HG02870 (cell line): Measurements from ENCODE around the gene P2RY2.
"Not testable (repeated sequence)": the region's sequence is repeated elsewhere in the genome, so short reads cannot be mapped to it uniquely, and the experiment has no call there.

ENCODE experiments used
- ATAC-seq: cut with Tn5 transposase; IDR thresholded peaks from one replicate; pipeline ENCODE4 v1.9.1; 2021; ENCODE audit warnings: mild to moderate bottlenecking, moderate library complexity; ENCODE audit not compliant: unreplicated experiment

The P2RY2 gene

GRCh38 chr11:73226297-73227006, 8.4 kb downstream of the P2RY2 start:
- no peak for ATAC-seq

DNA sequence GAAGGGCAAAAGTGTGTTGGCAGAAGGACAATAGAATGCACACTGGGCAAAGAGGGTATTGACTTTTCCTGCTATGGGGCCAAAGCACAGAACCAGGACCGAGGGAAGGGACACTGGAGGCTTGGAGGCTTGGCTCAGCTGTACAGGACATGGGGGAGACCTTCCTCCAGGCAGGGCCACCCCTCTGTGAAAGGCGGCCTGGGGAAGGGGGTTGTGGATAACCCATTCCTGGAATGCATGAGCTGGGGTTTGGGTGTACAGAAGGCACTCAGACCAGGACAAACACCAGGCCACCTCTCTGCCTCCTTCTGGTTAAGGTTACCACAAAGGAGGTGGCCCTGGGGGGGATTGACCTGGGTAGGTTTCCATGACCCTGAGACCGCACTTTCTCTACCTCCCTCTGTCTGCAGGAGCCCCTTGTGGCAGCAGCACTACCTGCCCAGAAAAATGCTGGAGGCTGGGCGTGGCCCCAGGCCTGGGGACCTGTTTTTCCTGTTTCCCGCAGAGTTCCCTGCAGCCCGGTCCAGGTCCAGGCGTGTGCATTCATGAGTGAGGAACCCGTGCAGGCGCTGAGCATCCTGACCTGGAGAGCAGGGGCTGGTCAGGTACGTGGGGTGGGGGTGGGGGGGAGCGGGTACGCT, 9.6 kb downstream of the P2RY2 start:
- ATAC-seq: no peak

GRCh38 chr11:73228268-73229134, 10.4 kb downstream of the P2RY2 start:
- ATAC-seq: no peak

GRCh38 chr11:73229321-73229895, 11.3 kb downstream of the P2RY2 start:
- no peak for ATAC-seq

GRCh38 chr11:73229896-73230875, 12.1 kb downstream of the P2RY2 start:
- no peak for ATAC-seq

GRCh38 chr11:73230931-73231330, 12.8 kb downstream of the P2RY2 start:
- ATAC-seq: no peak

- ATAC-seq: not testable (repeated sequence)
Measured at GRCh38 chr11:73232487-73232886, 14.4 kb downstream of the P2RY2 start.

GRCh38 chr11:73233211-73233610, 15.1 kb downstream of the P2RY2 start:
- ATAC-seq: no peak

- no peak for ATAC-seq
Measured at GRCh38 chr11:73233692-73234470, 15.8 kb downstream of the P2RY2 start.

GRCh38 chr11:73234471-73235181, 16.5 kb downstream of the P2RY2 start:
- no peak for ATAC-seq

DNA sequence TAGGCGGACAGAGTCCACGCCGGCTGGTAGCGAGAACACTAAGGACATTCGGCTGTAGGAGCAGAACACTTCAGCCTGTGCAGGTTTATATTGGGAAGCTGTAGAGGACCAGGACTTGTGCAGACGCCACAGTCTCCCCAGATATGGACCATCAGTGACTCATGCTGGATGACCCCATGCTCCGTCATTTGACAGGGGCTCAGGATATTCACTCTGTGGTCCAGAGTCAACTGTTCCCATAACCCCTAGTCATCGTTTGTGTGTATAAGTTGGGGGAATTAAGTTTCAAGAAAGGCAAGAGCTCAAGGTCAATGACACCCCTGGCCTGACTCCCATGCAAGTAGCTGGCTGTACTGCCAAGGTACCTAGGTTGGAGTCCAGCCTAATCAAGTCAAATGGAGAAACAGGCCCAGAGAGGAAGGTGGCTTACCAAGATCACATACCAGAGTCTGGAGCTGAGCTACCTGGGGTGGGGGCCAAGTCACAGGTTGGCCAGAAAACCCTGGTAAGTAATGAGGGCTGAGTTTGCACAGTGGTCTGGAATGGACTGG, 17.2 kb downstream of the P2RY2 start:
- ATAC-seq: no peak

- ATAC-seq: no peak
Measured at GRCh38 chr11:73236205-73236765, 18.2 kb downstream of the P2RY2 start.

DNA sequence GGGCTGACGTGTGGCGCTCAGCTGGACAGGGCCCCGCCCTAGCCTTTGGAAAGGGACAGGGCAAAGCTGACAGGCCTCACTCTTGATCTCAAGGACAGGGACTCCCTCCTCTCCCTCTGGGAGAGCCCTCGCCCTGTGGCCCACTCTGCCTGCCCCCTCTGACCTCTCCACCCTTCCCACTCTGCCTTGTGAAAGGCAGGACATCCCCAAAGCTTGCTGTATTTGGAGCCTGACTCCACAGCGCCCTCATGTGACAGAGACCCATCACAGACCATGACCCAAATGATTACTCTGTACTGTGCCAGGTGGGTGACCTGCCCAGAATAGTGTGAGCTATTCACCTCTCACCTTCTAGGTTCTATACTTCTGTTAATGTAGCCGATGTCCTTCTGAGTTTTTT, 18.8 kb downstream of the P2RY2 start:
- no peak for ATAC-seq

- no peak for ATAC-seq
Measured at GRCh38 chr11:73237471-73238290, 19.6 kb downstream of the P2RY2 start.

DNA sequence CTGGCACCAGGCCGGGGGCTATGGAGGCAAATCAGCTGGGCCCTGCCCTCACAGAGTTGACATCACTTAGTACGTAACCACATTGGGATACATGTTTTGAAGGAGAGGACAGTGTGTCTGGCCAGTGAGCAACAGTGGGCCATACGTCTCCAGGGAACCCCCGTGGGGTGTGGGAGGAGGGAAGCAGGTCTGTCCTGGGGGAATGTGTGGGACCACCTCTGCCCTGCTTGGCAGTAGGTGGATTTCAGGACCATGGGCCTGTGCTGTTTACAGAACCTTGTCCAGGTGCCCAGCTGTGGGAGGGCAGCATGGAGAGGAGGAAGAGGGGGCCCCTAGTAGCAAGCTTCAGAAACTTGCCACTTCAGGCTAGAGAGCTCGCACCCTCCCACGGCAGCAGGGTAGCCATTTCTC, 21.0 kb downstream of the P2RY2 start:
- ATAC-seq: no peak

DNA sequence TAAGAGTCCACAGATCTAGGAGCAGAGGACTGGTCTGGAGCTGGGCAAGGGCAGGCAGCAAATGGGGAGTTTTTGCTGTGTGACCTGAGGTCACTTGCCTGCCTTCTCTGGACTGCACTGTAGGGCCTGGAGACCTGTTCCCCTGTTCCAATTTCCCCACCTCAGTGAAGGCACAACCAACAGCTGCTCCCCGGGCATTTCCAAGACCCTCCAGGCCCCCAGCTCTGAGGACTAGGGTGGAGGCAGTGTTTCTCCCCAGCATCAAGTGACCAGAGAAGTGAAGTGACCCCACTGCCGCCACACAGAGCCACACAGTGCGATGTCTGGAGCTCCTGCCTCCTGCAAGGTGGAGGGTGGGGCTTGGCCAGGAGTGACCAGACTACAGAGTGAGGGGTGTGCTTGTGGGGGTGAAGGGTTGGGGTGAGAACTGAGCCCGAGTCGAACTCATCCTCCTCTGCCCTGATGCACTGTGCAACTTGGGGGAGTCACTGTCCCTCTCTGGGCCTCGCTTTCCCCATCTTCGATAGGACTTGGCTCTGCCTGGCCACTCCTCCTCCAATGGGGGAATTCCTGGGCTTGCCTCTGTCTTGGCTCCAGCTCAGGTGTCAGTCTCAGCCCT, 21.6 kb downstream of the P2RY2 start:
- ATAC-seq: no peak
